ENCODE measurements around the gene OR51G1. TPM values are rescaled to one million over a fixed set of nuclear protein-coding genes. Genes with fewer than 3 reads are reported as not detected.

Gene OR51G1
- total and polyA plus RNA-seq, 10 of the 15 experiments (the other 5 are each of a cell fraction or from before 2014, with no cell fraction given): not detected

DNA sequence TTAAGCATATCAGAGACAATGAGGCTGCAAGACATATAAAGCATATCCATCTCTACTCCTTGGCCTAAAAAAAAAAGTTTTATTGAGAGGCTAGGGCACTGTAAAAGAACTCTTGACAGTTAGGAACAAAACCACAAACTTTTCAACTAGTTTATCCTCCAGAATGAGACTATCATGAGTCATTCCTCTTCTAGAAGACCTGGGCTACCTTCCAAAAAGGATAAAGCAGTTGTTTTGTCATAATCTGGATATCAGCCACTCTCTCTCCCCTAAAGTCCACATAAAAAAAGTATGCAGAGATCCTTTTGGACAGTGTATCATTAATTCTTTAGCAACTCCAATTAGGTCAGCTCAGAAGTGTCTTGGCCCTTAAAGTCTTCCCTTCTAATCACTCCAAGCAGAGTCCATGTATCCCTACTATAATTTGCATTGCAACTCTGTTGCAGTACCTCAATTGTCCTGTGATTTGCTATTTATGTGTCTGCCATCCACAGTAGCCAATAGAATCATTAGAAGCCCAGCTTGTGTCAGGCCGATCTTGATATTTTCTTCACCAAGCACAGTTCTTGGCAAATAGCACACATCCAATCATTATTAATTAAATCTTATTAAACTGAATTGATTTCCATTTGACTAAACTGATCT, 32.0 kb downstream of the OR51G1 start:
- no peak overlapping the region for H3K27ac ChIP-seq (ENCODE audit: control insufficient read depth, insufficient read depth)
- TF ChIP-seq CBX5 (IDR thresholded peaks at IDR 0.05; ENCODE audit: low read depth) (no peak), RB1 (IDR thresholded peaks at IDR 0.05; ENCODE audit: borderline replicate concordance) (no peak), WRNIP1 (IDR thresholded peaks at IDR 0.05; ENCODE audit: borderline replicate concordance, low read depth, low read length) (no peak), LARP7 (IDR thresholded peaks at IDR 0.05) (no peak), TARDBP (IDR thresholded peaks at IDR 0.05; ENCODE audit: borderline replicate concordance) (no peak), HDAC6 (IDR thresholded peaks at IDR 0.05; ENCODE audit: unreplicated experiment) (no peak), SREBF1 (IDR thresholded peaks at IDR 0.05; ENCODE audit: low read length) (no peak), SUZ12 (IDR thresholded peaks at IDR 0.05; ENCODE audit: unreplicated experiment) (no peak), BACH1 (IDR thresholded peaks at IDR 0.05; ENCODE audit: borderline replicate concordance) (no peak), BMI1 (IDR thresholded peaks at IDR 0.05; ENCODE audit: borderline replicate concordance) (no peak), ATF7 (IDR thresholded peaks at IDR 0.05; ENCODE audit: low read depth) (no peak), ZNF622 (IDR thresholded peaks at IDR 0.05) (no peak), JUND (IDR thresholded peaks at IDR 0.05; ENCODE audit: low read depth, low read length) (no peak), YBX1 (IDR thresholded peaks at IDR 0.05) (no peak), POLR2AphosphoS2 (IDR thresholded peaks at IDR 0.05; ENCODE audit: low read depth, low read length) (no peak)
- TF ChIP-seq, protein P1, sequence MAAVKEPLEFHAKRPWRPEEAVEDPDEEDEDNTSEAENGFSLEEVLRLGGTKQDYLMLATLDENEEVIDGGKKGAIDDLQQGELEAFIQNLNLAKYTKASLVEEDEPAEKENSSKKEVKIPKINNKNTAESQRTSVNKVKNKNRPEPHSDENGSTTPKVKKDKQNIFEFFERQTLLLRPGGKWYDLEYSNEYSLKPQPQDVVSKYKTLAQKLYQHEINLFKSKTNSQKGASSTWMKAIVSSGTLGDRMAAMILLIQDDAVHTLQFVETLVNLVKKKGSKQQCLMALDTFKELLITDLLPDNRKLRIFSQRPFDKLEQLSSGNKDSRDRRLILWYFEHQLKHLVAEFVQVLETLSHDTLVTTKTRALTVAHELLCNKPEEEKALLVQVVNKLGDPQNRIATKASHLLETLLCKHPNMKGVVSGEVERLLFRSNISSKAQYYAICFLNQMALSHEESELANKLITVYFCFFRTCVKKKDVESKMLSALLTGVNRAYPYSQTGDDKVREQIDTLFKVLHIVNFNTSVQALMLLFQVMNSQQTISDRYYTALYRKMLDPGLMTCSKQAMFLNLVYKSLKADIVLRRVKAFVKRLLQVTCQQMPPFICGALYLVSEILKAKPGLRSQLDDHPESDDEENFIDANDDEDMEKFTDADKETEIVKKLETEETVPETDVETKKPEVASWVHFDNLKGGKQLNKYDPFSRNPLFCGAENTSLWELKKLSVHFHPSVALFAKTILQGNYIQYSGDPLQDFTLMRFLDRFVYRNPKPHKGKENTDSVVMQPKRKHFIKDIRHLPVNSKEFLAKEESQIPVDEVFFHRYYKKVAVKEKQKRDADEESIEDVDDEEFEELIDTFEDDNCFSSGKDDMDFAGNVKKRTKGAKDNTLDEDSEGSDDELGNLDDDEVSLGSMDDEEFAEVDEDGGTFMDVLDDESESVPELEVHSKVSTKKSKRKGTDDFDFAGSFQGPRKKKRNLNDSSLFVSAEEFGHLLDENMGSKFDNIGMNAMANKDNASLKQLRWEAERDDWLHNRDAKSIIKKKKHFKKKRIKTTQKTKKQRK (IDR thresholded peaks at IDR 0.05; ENCODE audit: low read depth, low read length): no peak
- TF ChIP-seq, protein P2, sequence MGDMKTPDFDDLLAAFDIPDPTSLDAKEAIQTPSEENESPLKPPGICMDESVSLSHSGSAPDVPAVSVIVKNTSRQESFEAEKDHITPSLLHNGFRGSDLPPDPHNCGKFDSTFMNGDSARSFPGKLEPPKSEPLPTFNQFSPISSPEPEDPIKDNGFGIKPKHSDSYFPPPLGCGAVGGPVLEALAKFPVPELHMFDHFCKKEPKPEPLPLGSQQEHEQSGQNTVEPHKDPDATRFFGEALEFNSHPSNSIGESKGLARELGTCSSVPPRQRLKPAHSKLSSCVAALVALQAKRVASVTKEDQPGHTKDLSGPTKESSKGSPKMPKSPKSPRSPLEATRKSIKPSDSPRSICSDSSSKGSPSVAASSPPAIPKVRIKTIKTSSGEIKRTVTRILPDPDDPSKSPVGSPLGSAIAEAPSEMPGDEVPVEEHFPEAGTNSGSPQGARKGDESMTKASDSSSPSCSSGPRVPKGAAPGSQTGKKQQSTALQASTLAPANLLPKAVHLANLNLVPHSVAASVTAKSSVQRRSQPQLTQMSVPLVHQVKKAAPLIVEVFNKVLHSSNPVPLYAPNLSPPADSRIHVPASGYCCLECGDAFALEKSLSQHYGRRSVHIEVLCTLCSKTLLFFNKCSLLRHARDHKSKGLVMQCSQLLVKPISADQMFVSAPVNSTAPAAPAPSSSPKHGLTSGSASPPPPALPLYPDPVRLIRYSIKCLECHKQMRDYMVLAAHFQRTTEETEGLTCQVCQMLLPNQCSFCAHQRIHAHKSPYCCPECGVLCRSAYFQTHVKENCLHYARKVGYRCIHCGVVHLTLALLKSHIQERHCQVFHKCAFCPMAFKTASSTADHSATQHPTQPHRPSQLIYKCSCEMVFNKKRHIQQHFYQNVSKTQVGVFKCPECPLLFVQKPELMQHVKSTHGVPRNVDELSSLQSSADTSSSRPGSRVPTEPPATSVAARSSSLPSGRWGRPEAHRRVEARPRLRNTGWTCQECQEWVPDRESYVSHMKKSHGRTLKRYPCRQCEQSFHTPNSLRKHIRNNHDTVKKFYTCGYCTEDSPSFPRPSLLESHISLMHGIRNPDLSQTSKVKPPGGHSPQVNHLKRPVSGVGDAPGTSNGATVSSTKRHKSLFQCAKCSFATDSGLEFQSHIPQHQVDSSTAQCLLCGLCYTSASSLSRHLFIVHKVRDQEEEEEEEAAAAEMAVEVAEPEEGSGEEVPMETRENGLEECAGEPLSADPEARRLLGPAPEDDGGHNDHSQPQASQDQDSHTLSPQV (IDR thresholded peaks at IDR 0.05): no peak
- DNase-seq (ENCODE audit: low read depth, low spot score) (no peak), ATAC-seq (0 out of 3 replicates have a peak, but pooled peaks have one; percentile 38), FAIRE-seq (no peak)
- no peaks in the 10 kb centered on the region for H3K79me2 ChIP-seq (ENCODE audit: control insufficient read depth, insufficient read depth, low read length)
- ChIA-PET CTCF (no interaction called here), POLR2A (no interaction called here), SMC1A (ENCODE audit: uncharacterized antibody, unreplicated experiment) (no interaction called here), RAD21 (ENCODE audit: unreplicated experiment) (no interaction called here)
- H3K4me2 ChIP-seq (ENCODE audit: control insufficient read depth, insufficient read depth): no peak overlapping the region
- no peaks in the 10 kb centered on the region for H3K27me3 ChIP-seq (replicated peaks in 1 of 2; ENCODE audit: control insufficient read depth in 2 of 2, insufficient read depth in 2 of 2, low read length in 1 of 2)
- in situ Hi-C loops (cut with MboI): no loop called here
- no peaks in the 10 kb centered on the region for H3K36me3 ChIP-seq (ENCODE audit: control insufficient read depth in 2 of 2, insufficient read depth in 2 of 2, low read length in 1 of 2)
- H4K20me1 ChIP-seq (ENCODE audit: control insufficient read depth, insufficient read depth): no peaks in the 10 kb centered on the region
- no peak overlapping the region for H3K4me3 ChIP-seq
- H3K9me3 ChIP-seq (replicated peaks; ENCODE audit: control insufficient read depth, insufficient read depth, low read length): no peaks in the 10 kb centered on the region
- no peak overlapping the region for H2AFZ ChIP-seq (ENCODE audit: control insufficient read depth, low read depth, low read length)
- WGBS (ENCODE audit: insufficient coverage, insufficient replicate concordance, low lambda C conversion rate, missing lambda C conversion rate): 41% methylated on average over 1 of the region's 1 CpG
- BruUV-seq (replicated peaks): no TSS peak
- no peaks in the 10 kb centered on the region for H3K4me1 ChIP-seq (ENCODE audit: control insufficient read depth, insufficient read depth, low read length)
- intact Hi-C loops (cut with micrococcal nuclease; ENCODE audit: unreplicated experiment): no loop called here
- no peak overlapping the region for H3K9ac ChIP-seq (ENCODE audit: control insufficient read depth, insufficient read depth, low read length)

Data from GM12878 (cell line).